ENCODE measurements around the gene RSPH10B2. TPM values are rescaled to one million over a fixed set of nuclear protein-coding genes. Genes with fewer than 3 reads are reported as not detected.
"Not testable (repeated sequence)": the region's sequence is repeated elsewhere in the genome, so short reads cannot be mapped to it uniquely, and the experiment has no call there.

Gene RSPH10B2
- not detected in 2 replicates for total RNA-seq (2014; rRNA removed; shearing (Covaris generic))

- H3K4me3 ChIP-seq; DNase-seq (ENCODE audit: low read depth in 1 of 2, low spot score in 2 of 2): not testable (repeated sequence)
Observed at GRCh38 chr7:6753964-6754363, at the start of gene RSPH10B2. Gene RSPH10B2 (plus strand): TSS chr7:6754103. CDS start chr7:6757678, 3,575 bp downstream.

GRCh38 chr7:6705959-6706665, 47.8 kb upstream of the RSPH10B2 start:
- Histone ChIP-seq H3K4me1 (replicated peaks) (peaks cover 7% of the 10 kb centered on the region), H3K9me3 (replicated peaks) (peaks cover 18% of the 10 kb centered on the region), H3K36me3 (peaks cover 47% of the 10 kb centered on the region), H3K27ac (peak overlapping the region; percentile 86), H3K27me3 (replicated peaks) (no peaks in the 10 kb centered on the region), H3K4me3 (peak overlapping the region; percentile 97)
- peak in 1 of 2 experiments; percentile 52 for DNase-seq (ENCODE audit: low read depth in 1 of 2, low spot score in 2 of 2)

More at GRCh38 chr7:6753964-6754363, at the start of gene RSPH10B2:
- H3K27ac ChIP-seq; H3K9me3 ChIP-seq (replicated peaks); H3K27me3 ChIP-seq (replicated peaks); H3K36me3 ChIP-seq; H3K4me1 ChIP-seq (replicated peaks): not testable (repeated sequence)

GRCh38 chr7:6706666-6707407, 47.1 kb upstream of the RSPH10B2 start, which contains the start of gene ZNF12:
Gene ZNF12 (minus strand): TSS chr7:6706947. CDS start chr7:6705173, 1,774 bp downstream.
- H3K27me3 ChIP-seq (replicated peaks): no peaks in the 10 kb centered on the region
- H3K27ac ChIP-seq: peak within 1 kb of the TSS; percentile 86
- peaks cover 18% of the 10 kb centered on the region for H3K9me3 ChIP-seq (replicated peaks)
- H3K4me3 ChIP-seq: peak within 1 kb of the TSS; percentile 97
- peak; percentile 90 to 97 for DNase-seq (ENCODE audit: low read depth in 1 of 2, low spot score in 2 of 2)
- H3K4me1 ChIP-seq (replicated peaks): peaks cover 7% of the 10 kb centered on the region
- H3K36me3 ChIP-seq: peaks cover 40% of the 10 kb centered on the region

GRCh38 chr7:6708304-6708703, 45.6 kb upstream of the RSPH10B2 start:
- H3K27ac ChIP-seq: no peak overlapping the region
- H3K9me3 ChIP-seq (replicated peaks): peaks cover 13% of the 10 kb centered on the region
- no peak overlapping the region for H3K4me3 ChIP-seq
- H3K36me3 ChIP-seq: peaks cover 33% of the 10 kb centered on the region
- peaks cover 7% of the 10 kb centered on the region for H3K4me1 ChIP-seq (replicated peaks)
- DNase-seq (ENCODE audit: low read depth in 1 of 2, low spot score in 2 of 2): no peak
- H3K27me3 ChIP-seq (replicated peaks): no peaks in the 10 kb centered on the region

- H3K27me3 ChIP-seq (replicated peaks): no peaks in the 10 kb centered on the region
- H3K4me3 ChIP-seq: no peak overlapping the region
- H3K9me3 ChIP-seq (replicated peaks): 0 out of 2 replicates have a peak, but pooled peaks cover 7% of the 10 kb centered on the region
- peaks cover 7% of the 10 kb centered on the region for H3K4me1 ChIP-seq (replicated peaks)
- peaks cover 20% of the 10 kb centered on the region for H3K36me3 ChIP-seq
- H3K27ac ChIP-seq: no peak overlapping the region
- DNase-seq (ENCODE audit: low read depth in 1 of 2, low spot score in 2 of 2): no peak
Observed at GRCh38 chr7:6709808-6710207, 44.1 kb upstream of the RSPH10B2 start.

GRCh38 chr7:6714360-6714759, 39.5 kb upstream of the RSPH10B2 start:
- no peak for DNase-seq (ENCODE audit: low read depth in 1 of 2, low spot score in 2 of 2)
- Histone ChIP-seq H3K4me3 (no peak overlapping the region), H3K36me3 (no peaks in the 10 kb centered on the region), H3K27me3 (replicated peaks) (no peaks in the 10 kb centered on the region), H3K27ac (no peak overlapping the region), H3K9me3 (replicated peaks) (no peaks in the 10 kb centered on the region), H3K4me1 (replicated peaks) (no peaks in the 10 kb centered on the region)

DNA sequence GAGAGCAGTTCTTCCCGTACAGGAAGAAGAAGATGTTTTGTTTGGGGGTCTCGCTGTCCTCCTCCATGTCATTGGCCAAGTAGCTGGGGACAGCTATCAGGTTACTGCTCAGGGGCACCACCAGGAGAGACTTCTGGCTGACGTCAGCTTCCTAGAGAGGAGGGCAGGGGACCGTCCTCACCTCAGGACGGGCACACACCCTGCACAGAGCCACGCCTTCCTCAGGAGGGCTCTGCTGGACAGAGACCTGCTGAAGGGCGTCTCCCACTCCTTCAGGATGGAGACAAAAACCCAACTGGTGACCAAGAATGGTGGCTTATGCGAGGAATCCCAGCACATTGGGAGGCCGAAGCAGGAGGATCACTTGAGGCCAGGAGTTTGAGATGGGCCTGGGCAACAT, 38.0 kb upstream of the RSPH10B2 start:
- not testable (repeated sequence) for H3K9me3 ChIP-seq (replicated peaks); H3K27ac ChIP-seq; DNase-seq (ENCODE audit: low read depth in 1 of 2, low spot score in 2 of 2)

GRCh38 chr7:6718124-6718523, 35.8 kb upstream of the RSPH10B2 start:
- Histone ChIP-seq H3K9me3 (replicated peaks) (no peaks in the 10 kb centered on the region), H3K27ac (no peak overlapping the region), H3K4me1 (replicated peaks) (no peaks in the 10 kb centered on the region), H3K36me3 (no peaks in the 10 kb centered on the region), H3K4me3 (no peak overlapping the region), H3K27me3 (replicated peaks) (no peaks in the 10 kb centered on the region)
- no peak for DNase-seq (ENCODE audit: low read depth in 1 of 2, low spot score in 2 of 2)

More for the DNA sequence above, 38.0 kb upstream of the RSPH10B2 start:
- H3K27me3 ChIP-seq (replicated peaks); H3K4me3 ChIP-seq; H3K36me3 ChIP-seq; H3K4me1 ChIP-seq (replicated peaks): not testable (repeated sequence)

GRCh38 chr7:6724351-6724750, 29.6 kb upstream of the RSPH10B2 start:
- not testable (repeated sequence) for H3K4me3 ChIP-seq, H3K27ac ChIP-seq

GRCh38 chr7:6725003-6725402, 28.9 kb upstream of the RSPH10B2 start:
- H3K36me3 ChIP-seq: peaks cover 4% of the 10 kb centered on the region
- H3K9me3 ChIP-seq (replicated peaks): no peaks in the 10 kb centered on the region
- peaks cover 5% of the 10 kb centered on the region for H3K4me1 ChIP-seq (replicated peaks)
- H3K27ac ChIP-seq: no peak overlapping the region
- H3K4me3 ChIP-seq: no peak overlapping the region
- DNase-seq (ENCODE audit: low read depth in 1 of 2, low spot score in 2 of 2): peak in 1 of 2 experiments; percentile 23
- no peaks in the 10 kb centered on the region for H3K27me3 ChIP-seq (replicated peaks)

More at GRCh38 chr7:6724351-6724750, 29.6 kb upstream of the RSPH10B2 start:
- H3K4me1 ChIP-seq (replicated peaks); H3K27me3 ChIP-seq (replicated peaks); H3K36me3 ChIP-seq; H3K9me3 ChIP-seq (replicated peaks): not testable (repeated sequence)
- peak in 1 of 2 experiments; percentile 20 for DNase-seq (ENCODE audit: low read depth in 1 of 2, low spot score in 2 of 2)

GRCh38 chr7:6726341-6726740, 27.6 kb upstream of the RSPH10B2 start:
- not testable (repeated sequence) for H3K27me3 ChIP-seq (replicated peaks); H3K4me3 ChIP-seq; H3K27ac ChIP-seq; H3K36me3 ChIP-seq; H3K4me1 ChIP-seq (replicated peaks); DNase-seq (ENCODE audit: low read depth in 1 of 2, low spot score in 2 of 2); H3K9me3 ChIP-seq (replicated peaks)

GRCh38 chr7:6727663-6728062, 26.2 kb upstream of the RSPH10B2 start:
- H3K27me3 ChIP-seq (replicated peaks): no peaks in the 10 kb centered on the region
- no peaks in the 10 kb centered on the region for H3K9me3 ChIP-seq (replicated peaks)
- DNase-seq (ENCODE audit: low read depth in 1 of 2, low spot score in 2 of 2): peak in 1 of 2 experiments; percentile 9
- H3K4me1 ChIP-seq (replicated peaks): peaks cover 5% of the 10 kb centered on the region
- H3K27ac ChIP-seq: no peak overlapping the region
- peaks cover 8% of the 10 kb centered on the region for H3K36me3 ChIP-seq
- H3K4me3 ChIP-seq: no peak overlapping the region

- H3K9me3 ChIP-seq (replicated peaks); H3K4me1 ChIP-seq (replicated peaks); H3K27me3 ChIP-seq (replicated peaks): not testable (repeated sequence)
- DNase-seq (ENCODE audit: low read depth in 1 of 2, low spot score in 2 of 2): peak in 1 of 2 experiments; percentile 16
- Histone ChIP-seq H3K27ac (peak overlapping the region; percentile 73), H3K4me3 (peak overlapping the region; percentile 76), H3K36me3 (peaks cover 11% of the 10 kb centered on the region)
Observed at GRCh38 chr7:6728893-6729491, 24.9 kb upstream of the RSPH10B2 start.

Data from SJSA1 (cell line).